CD14-positive monocyte (primary cell): Measurements from ENCODE around the gene KCNJ4. TPM values are rescaled to one million over a fixed set of nuclear protein-coding genes. Genes with fewer than 3 reads are reported as not detected.
"Not testable (repeated sequence)": the region's sequence is repeated elsewhere in the genome, so short reads cannot be mapped to it uniquely, and the experiment has no call there.

ENCODE experiments used
- DNase-seq, 3 donors: peaks; one replicate each; pipeline ENCODE4 v3.0.0-alpha.2; 2011 to 2022
- H2AFZ ChIP-seq: 2 replicates; pipeline ENCODE4 v1.6.0; 2012; ENCODE audit warnings: mild to moderate bottlenecking, low read depth, low read length, inconsistent platforms; ENCODE audit not compliant: insufficient read depth, poor library complexity, severe bottlenecking
- H3K27ac ChIP-seq, 2 donors: 1 replicate in 1 of 2; 2 replicates in 1 of 2; pipeline ENCODE4 v1.5.1; 2012 to 2013; ENCODE audit warnings: low read length in 2 of 2, control low read depth in 1 of 2, inconsistent platforms in 1 of 2, low read depth in 1 of 2, mild to moderate bottlenecking in 1 of 2
- H3K27me3 ChIP-seq, 2 donors: one replicate each; pipeline versions ENCODE4 v1.6.0 to v1.6.1; 2011 to 2013; ENCODE audit warnings: low read length in 2 of 2; ENCODE audit not compliant: control insufficient read depth in 2 of 2, insufficient read depth in 2 of 2
- H3K36me3 ChIP-seq, 2 donors: replicated peaks in 1 of 2; 1 replicate in 1 of 2; 2 replicates in 1 of 2; pipeline versions ENCODE4 v1.5.1 to v1.6.1; 2012 to 2013; ENCODE audit warnings: low read length in 2 of 2, control low read depth in 1 of 2, inconsistent platforms in 1 of 2, mild to moderate bottlenecking in 1 of 2; ENCODE audit not compliant: insufficient read depth in 2 of 2, control insufficient read depth in 1 of 2
- H3K4me1 ChIP-seq, 2 donors: 1 replicate in 1 of 2; 2 replicates in 1 of 2; pipeline versions ENCODE4 v1.5.1 to v1.6.1; 2012 to 2013; ENCODE audit warnings: low read length in 2 of 2, control low read depth in 1 of 2, inconsistent platforms in 1 of 2, mild to moderate bottlenecking in 1 of 2, moderate library complexity in 1 of 2; ENCODE audit not compliant: insufficient read depth in 2 of 2, control insufficient read depth in 1 of 2
- H3K4me2 ChIP-seq: replicated peaks from 2 replicates; pipeline ENCODE3; 2012; ENCODE audit warnings: low read length, moderate library complexity, mild to moderate bottlenecking; ENCODE audit not compliant: poor library complexity, severe bottlenecking; ENCODE audit errors: extremely low read depth
- H3K4me3 ChIP-seq, 3 experiments: fragments of 200-600 bp in 1 of 3; sonication (generic) in 1 of 3; replicated peaks in 1 of 3; 1 replicate in 2 of 3; 2 replicates in 1 of 3; pipeline ENCODE4 v1.5.1; 2011 to 2013; ENCODE audit warnings: low read length in 3 of 3, mild to moderate bottlenecking in 3 of 3, control low read depth in 2 of 3, low read depth in 2 of 3, inconsistent platforms in 1 of 3, moderate library complexity in 1 of 3
- H3K79me2 ChIP-seq: 2 replicates; pipeline ENCODE4 v1.6.0; 2012; ENCODE audit warnings: mild to moderate bottlenecking, control low read depth, inconsistent platforms, low read length, moderate library complexity; ENCODE audit not compliant: insufficient read depth
- H3K9ac ChIP-seq: 2 replicates; pipeline ENCODE4 v1.6.0; 2017; ENCODE audit warnings: low read length, mild to moderate bottlenecking; ENCODE audit not compliant: insufficient read depth, poor library complexity, severe bottlenecking
- H3K9me3 ChIP-seq, 2 donors: replicated peaks in 1 of 2; 1 replicate in 1 of 2; 2 replicates in 1 of 2; pipeline versions ENCODE4 v1.5.1 to v1.6.1; 2012 to 2013; ENCODE audit warnings: low read length in 2 of 2, control low read depth in 1 of 2; ENCODE audit not compliant: control insufficient read depth in 1 of 2, insufficient read depth in 1 of 2
- H4K20me1 ChIP-seq: 2 replicates; pipeline ENCODE4 v1.6.0; 2012; ENCODE audit warnings: mild to moderate bottlenecking, low read length, control low read depth, moderate library complexity; ENCODE audit not compliant: insufficient read depth
- H3K27ac Mint-ChIP-seq, 7 donors: one replicate each; pipeline ENCODE4 v1.8.0; 2020; ENCODE audit warnings: mild to moderate bottlenecking in 7 of 7, mixed read lengths in 7 of 7, moderate library complexity in 6 of 7, inconsistent platforms in 2 of 7
- H3K27me3 Mint-ChIP-seq, 3 donors: one replicate each; pipeline ENCODE4 v1.8.0; 2021 to 2022; ENCODE audit warnings: low read depth in 3 of 3, mild to moderate bottlenecking in 3 of 3, mixed read lengths in 3 of 3, moderate library complexity in 3 of 3, inconsistent platforms in 1 of 3
- H3K36me3 Mint-ChIP-seq, 2 donors: one replicate each; pipeline ENCODE4 v1.8.0; 2020; ENCODE audit warnings: mixed read lengths in 2 of 2, inconsistent platforms in 1 of 2, mild to moderate bottlenecking in 1 of 2
- H3K4me1 Mint-ChIP-seq: one replicate; pipeline ENCODE4 v1.8.0; 2020; ENCODE audit warnings: mild to moderate bottlenecking, mixed read lengths
- H3K4me3 Mint-ChIP-seq, 2 donors: one replicate each; pipeline ENCODE4 v1.8.0; 2020; ENCODE audit warnings: mild to moderate bottlenecking in 2 of 2, mixed read lengths in 2 of 2, moderate library complexity in 1 of 2
- H3K9me3 Mint-ChIP-seq, 7 donors: one replicate each; pipeline ENCODE4 v1.8.0; 2020 to 2022; ENCODE audit warnings: mixed read lengths in 7 of 7, mild to moderate bottlenecking in 6 of 7, moderate library complexity in 6 of 7, inconsistent platforms in 2 of 7
- CTCF ChIP-seq: fragments of 200-600 bp; IDR thresholded peaks from one replicate; pipeline ENCODE4 v1.8.0; 2022; ENCODE audit warnings: antibody characterized with exemption, mild to moderate bottlenecking
- WGBS: methylation state at CpG from one replicate; pipeline ENCODE4 v1.1.5; 2013; ENCODE audit warnings: missing lambda C conversion rate; ENCODE audit not compliant: insufficient coverage; 5-methylcytosine and 5-hydroxymethylcytosine counted together
- intact Hi-C, 2 donors: fragments of 100-400 bp; cut with micrococcal nuclease; formaldehyde crosslinking; loops; one replicate each; pipeline versions ENCODE4 v1.15.0 to v1.15.1; 2023
- polyA plus RNA-seq, 3 donors: library from polyadenylated mRNA; depleted of rRNA in 1 of 3; unstranded in 2 of 3; stranded (reverse) in 1 of 3; fragments of 300-500 nt in 2 of 3; fragments of >200 nt in 1 of 3; fragmentation: Illumina TruSeq in 2 of 3; gene quantifications; 1 replicate in 2 of 3; 2 replicates in 1 of 3; pipeline ENCODE4 v1.2.3, GENCODE V29; 2012 to 2021

The KCNJ4 gene
- polyA plus RNA-seq, 3 donors, result not detected

GRCh38 chr22:38401336-38402084 is 53.5 kb downstream of the KCNJ4 start:
- H3K4me2 ChIP-seq, result no peak overlapping the region
- peaks cover 46% of the 10 kb centered on the region for H3K4me1 Mint-ChIP-seq
- peaks cover 21% of the 10 kb centered on the region for H3K79me2 ChIP-seq
- peak overlapping the region in 1 of 2 donors; percentile 13 for H3K4me3 Mint-ChIP-seq
- H3K9ac ChIP-seq, result no peak overlapping the region
- H3K36me3 Mint-ChIP-seq, result no peaks in the 10 kb centered on the region
- TF ChIP-seq CTCF, result no peak
- H3K27me3 ChIP-seq, result no peaks in the 10 kb centered on the region
- peaks cover 0 to 3% (median 0%) of the 10 kb centered on the region in 3 donors for H3K27me3 Mint-ChIP-seq
- DNase-seq, result peak in 1 of 3 donors; percentile 7
- peaks cover 0 to 2% (median 0%) of the 10 kb centered on the region in 7 donors for H3K9me3 Mint-ChIP-seq
- H3K36me3 ChIP-seq, result no peaks in the 10 kb centered on the region
- no peak overlapping the region for H2AFZ ChIP-seq
- H3K27ac Mint-ChIP-seq, result peak overlapping the region in 3 of 7 donors; percentile 25 to 77 (median 59)
- no peak overlapping the region for H3K27ac ChIP-seq
- H3K4me3 ChIP-seq, result peak overlapping the region in 1 of 3 experiments; percentile 15
- peaks cover 43 to 49% of the 10 kb centered on the region in 2 donors for H3K4me1 ChIP-seq
- 86% methylated on average over 7 of the region's 9 CpGs for WGBS
- no peaks in the 10 kb centered on the region for H3K9me3 ChIP-seq
- intact Hi-C loops, result no loop called here
- no peaks in the 10 kb centered on the region for H4K20me1 ChIP-seq

GRCh38 chr22:38400256-38400655 is 54.7 kb downstream of the KCNJ4 start:
- no CpG with 5 or more reads among the region's 2 CpGs for WGBS
- H3K27me3 Mint-ChIP-seq, H3K9ac ChIP-seq, H3K9me3 Mint-ChIP-seq, H3K4me3 Mint-ChIP-seq, H3K36me3 Mint-ChIP-seq, H3K4me3 ChIP-seq, H3K9me3 ChIP-seq, H4K20me1 ChIP-seq, intact Hi-C loops, H2AFZ ChIP-seq, H3K4me2 ChIP-seq, DNase-seq, H3K27ac ChIP-seq, H3K27me3 ChIP-seq, H3K36me3 ChIP-seq: not testable (repeated sequence)
- H3K27ac Mint-ChIP-seq, result peak overlapping the region in 2 of 7 donors; percentile 35 to 74
- peaks cover 34% of the 10 kb centered on the region for H3K79me2 ChIP-seq
- H3K4me1 ChIP-seq, result peaks cover 43 to 52% of the 10 kb centered on the region in 2 donors
- peaks cover 51% of the 10 kb centered on the region for H3K4me1 Mint-ChIP-seq
